Bronchial epithelial cell (primary cell): ENCODE measurements around the gene HOXC10. TPM values are rescaled to one million over a fixed set of nuclear protein-coding genes. Genes with fewer than 3 reads are reported as not detected.

ENCODE experiments used
- DNase-seq: peaks from one replicate; pipeline ENCODE4 v3.0.0-alpha.2; 2010; ENCODE audit warnings: low read depth
- FAIRE-seq: peaks from 2 replicates; lab custom pipeline; 2011; peaks lifted over from hg19 to GRCh38; lab: Jason Lieb, UNC
- H3K27me3 ChIP-seq: 2 replicates; pipeline ENCODE4 v1.5.1; 2011; ENCODE audit warnings: low read length; ENCODE audit not compliant: control insufficient read depth, insufficient read depth
- H3K36me3 ChIP-seq: 2 replicates; pipeline ENCODE4 v1.5.1; 2011; ENCODE audit warnings: low read length; ENCODE audit not compliant: control insufficient read depth, insufficient read depth
- H3K4me3 ChIP-seq: 2 replicates; pipeline ENCODE4 v1.5.1; 2011; ENCODE audit warnings: mild to moderate bottlenecking, low read depth, low read length, control low read depth
- total RNA-seq: library from RNA; depleted of rRNA; stranded (reverse); fragments of >200 nt; gene quantifications from 2 replicates; pipeline ENCODE4 v1.2.1, GENCODE V29; 2014
- TF ChIP-seq, protein P1 (sequence below): IDR thresholded peaks from 2 replicates; pipeline ENCODE4 v1.5.1; 2011; ENCODE audit warnings: mild to moderate bottlenecking, moderate library complexity, low read length, control low read depth, inconsistent platforms; ENCODE audit not compliant: insufficient read depth, severe bottlenecking

The HOXC10 gene
- total RNA-seq, 1 donor from 2014 or later = not detected

DNA sequence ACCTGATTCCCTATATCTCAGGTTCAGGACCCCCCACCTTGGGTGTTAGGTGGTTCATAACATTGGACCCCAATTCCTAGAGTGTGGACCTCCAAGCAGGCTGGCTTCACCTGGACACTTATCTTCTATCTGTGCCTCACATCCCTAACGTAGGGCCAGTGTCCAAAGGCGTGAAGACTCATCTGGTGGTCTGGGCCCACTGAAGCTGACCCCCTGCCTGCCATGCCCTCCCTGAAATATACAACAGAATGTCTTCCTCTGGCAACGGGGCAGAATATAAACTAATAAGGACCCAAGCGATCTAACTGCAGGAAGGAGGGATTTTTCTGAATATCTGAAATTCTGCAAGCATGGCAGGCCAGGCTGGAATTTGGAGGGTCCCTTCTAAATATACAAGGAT is 40.7 kb upstream of the HOXC10 start:
- Histone ChIP-seq H3K27me3 (peaks cover 57% of the 10 kb centered on the region), H3K4me3 (no peak overlapping the region), H3K36me3 (no peaks in the 10 kb centered on the region)
- DNase-seq (no peak), FAIRE-seq (no peak)
- TF ChIP-seq, protein P1, sequence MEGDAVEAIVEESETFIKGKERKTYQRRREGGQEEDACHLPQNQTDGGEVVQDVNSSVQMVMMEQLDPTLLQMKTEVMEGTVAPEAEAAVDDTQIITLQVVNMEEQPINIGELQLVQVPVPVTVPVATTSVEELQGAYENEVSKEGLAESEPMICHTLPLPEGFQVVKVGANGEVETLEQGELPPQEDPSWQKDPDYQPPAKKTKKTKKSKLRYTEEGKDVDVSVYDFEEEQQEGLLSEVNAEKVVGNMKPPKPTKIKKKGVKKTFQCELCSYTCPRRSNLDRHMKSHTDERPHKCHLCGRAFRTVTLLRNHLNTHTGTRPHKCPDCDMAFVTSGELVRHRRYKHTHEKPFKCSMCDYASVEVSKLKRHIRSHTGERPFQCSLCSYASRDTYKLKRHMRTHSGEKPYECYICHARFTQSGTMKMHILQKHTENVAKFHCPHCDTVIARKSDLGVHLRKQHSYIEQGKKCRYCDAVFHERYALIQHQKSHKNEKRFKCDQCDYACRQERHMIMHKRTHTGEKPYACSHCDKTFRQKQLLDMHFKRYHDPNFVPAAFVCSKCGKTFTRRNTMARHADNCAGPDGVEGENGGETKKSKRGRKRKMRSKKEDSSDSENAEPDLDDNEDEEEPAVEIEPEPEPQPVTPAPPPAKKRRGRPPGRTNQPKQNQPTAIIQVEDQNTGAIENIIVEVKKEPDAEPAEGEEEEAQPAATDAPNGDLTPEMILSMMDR = no peak

DNA sequence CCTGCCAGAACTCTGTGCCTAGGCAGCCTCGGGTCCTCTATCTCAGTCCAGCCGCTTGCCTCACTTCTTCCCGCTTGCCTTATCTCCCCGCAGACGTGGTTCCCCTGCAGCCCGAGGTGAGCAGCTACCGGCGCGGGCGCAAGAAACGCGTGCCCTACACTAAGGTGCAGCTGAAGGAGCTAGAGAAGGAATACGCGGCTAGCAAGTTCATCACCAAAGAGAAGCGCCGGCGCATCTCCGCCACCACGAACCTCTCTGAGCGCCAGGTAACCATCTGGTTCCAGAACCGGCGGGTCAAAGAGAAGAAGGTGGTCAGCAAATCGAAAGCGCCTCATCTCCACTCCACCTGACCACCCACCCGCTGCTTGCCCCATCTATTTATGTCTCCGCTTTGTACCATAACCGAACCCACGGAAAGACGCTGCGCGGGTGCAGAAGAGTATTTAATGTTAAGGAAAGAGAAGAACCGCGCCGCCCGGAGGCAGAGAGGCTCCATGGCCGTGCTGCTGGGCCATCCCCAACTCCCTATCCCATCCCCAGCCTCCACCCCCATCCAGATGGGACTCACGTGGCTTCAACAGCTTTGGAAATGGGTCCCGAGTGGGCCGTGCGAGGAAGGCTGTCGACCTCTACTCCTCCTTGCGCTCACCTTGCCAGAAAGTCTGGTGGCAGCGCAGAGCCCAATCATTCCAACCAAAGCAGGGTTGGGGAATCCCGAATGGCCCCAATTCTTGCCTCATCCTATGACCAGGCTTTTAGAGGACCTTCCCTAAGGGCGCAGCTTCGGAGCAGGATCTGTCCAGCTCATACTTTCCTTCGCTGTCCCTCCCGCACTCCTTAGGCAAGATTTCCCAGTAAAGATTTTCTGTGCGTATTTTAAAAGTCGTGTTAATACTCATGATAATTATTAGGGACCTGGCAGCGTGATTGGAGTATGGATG is 39.8 kb upstream of the HOXC10 start:
- TF ChIP-seq, protein P1 = no peak
- H3K27me3 ChIP-seq = peaks cover 62% of the 10 kb centered on the region
- no peak for FAIRE-seq

DNA sequence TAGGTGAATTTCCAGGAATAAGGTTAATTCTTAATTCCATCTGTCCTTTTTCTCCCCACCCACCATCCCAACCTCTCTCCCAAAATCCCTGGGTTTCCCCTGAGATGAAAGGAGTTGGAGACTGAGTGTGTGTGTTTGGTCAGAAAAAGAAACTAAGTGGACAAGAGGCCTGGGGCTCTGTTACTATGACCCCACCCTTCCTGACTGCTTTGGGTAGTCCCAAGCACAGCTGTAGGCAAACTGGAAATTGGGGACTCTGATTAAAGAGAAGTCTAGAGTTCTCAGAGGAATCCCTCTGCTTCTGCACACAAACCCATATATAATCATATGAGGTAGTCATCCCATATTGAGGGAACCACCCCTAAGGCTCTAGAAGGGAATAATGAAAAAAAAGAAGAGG is 37.2 kb upstream of the HOXC10 start:
- Histone ChIP-seq H3K4me3 (no peak overlapping the region), H3K36me3 (no peaks in the 10 kb centered on the region), H3K27me3 (peaks cover 68% of the 10 kb centered on the region)
- TF ChIP-seq, protein P1 = no peak
- no peak for FAIRE-seq
- DNase-seq = no peak

More for the DNA sequence above, 39.8 kb upstream of the HOXC10 start:
- Histone ChIP-seq H3K36me3 (no peaks in the 10 kb centered on the region), H3K4me3 (no peak overlapping the region)
- no peak for DNase-seq

- TF ChIP-seq, protein P1 = no peak
- Histone ChIP-seq H3K36me3 (no peaks in the 10 kb centered on the region), H3K4me3 (no peak overlapping the region), H3K27me3 (peaks cover 73% of the 10 kb centered on the region)
- DNase-seq (no peak), FAIRE-seq (no peak)
These were observed 36.0 kb upstream of the HOXC10 start for GRCh38 chr12:53948650-53949593.

GRCh38 chr12:53949631-53950436 is 35.1 kb upstream of the HOXC10 start:
- Histone ChIP-seq H3K36me3 (no peaks in the 10 kb centered on the region), H3K27me3 (peaks cover 74% of the 10 kb centered on the region), H3K4me3 (no peak overlapping the region)
- DNase-seq (no peak), FAIRE-seq (no peak)
- TF ChIP-seq, protein P1 = no peak
